GM12878 (cell line): ENCODE data around the gene ARHGEF33. TPM values are rescaled to one million over a fixed set of nuclear protein-coding genes. Genes with fewer than 3 reads are reported as not detected.

Source experiments
- ATAC-seq: fragments of 200-7000 bp; cut with Tn5 transposase; 3 replicates; pipeline ENCODE4 v1.9.1; 2020; ENCODE audit warnings: mild to moderate bottlenecking, moderate library complexity
- BruUV-seq: library from RNA; stranded (reverse); fragments of 400-500 nt; replicated peaks from 2 replicates; lab custom pipeline; 2021; lab: Mats Ljungman, UMichigan
- CTCF ChIA-PET: fragments of 300-600 bp; sonication (Branson Sonifier 250); formaldehyde crosslinking; extraction: SDS; loops from one replicate; lab custom pipeline; 2021; ENCODE audit warnings: inconsistent platforms; lab: Yijun Ruan, JAX
- POLR2A ChIA-PET: fragments of 350-600 bp; formaldehyde crosslinking; extraction: SDS; loops from one replicate; lab custom pipeline; 2021; ENCODE audit warnings: inconsistent platforms; lab: Charles Lee
- RAD21 ChIA-PET: fragments of 300-600 bp; sonication (Branson Sonifier 250); formaldehyde crosslinking; loops from one replicate; lab custom pipeline; 2023; ENCODE audit warnings: antibody characterized with exemption; ENCODE audit not compliant: unreplicated experiment; lab: Charles Lee
- SMC1A ChIA-PET: fragments of 300-600 bp; sonication (Branson Sonifier 250); formaldehyde crosslinking; loops from one replicate; lab custom pipeline; 2023; ENCODE audit not compliant: unreplicated experiment, uncharacterized antibody; lab: Charles Lee
- DNase-seq: peaks from one replicate; pipeline ENCODE4 v3.0.0-alpha.2; 2011; ENCODE audit warnings: low read depth, low spot score
- FAIRE-seq: peaks from 3 replicates; lab custom pipeline; 2011; peaks lifted over from hg19 to GRCh38; lab: Jason Lieb, UNC
- H2AFZ ChIP-seq: 2 replicates; pipeline ENCODE4 v1.6.0; 2011; ENCODE audit warnings: low read depth, low read length, control low read depth; ENCODE audit not compliant: control insufficient read depth
- H3K27ac ChIP-seq: 2 replicates; pipeline ENCODE4 v1.5.1; 2011; ENCODE audit warnings: control low read depth; ENCODE audit not compliant: control insufficient read depth, insufficient read depth
- H3K27me3 ChIP-seq, 2 experiments: replicated peaks in 1 of 2; 2 replicates each; pipeline versions ENCODE4 v1.6.0 to v1.6.1; 2011; ENCODE audit warnings: low read length in 1 of 2; ENCODE audit not compliant: control insufficient read depth in 2 of 2, insufficient read depth in 2 of 2
- H3K36me3 ChIP-seq, 2 experiments: 2 replicates each; pipeline ENCODE4 v1.5.1; 2011; ENCODE audit warnings: low read length in 1 of 2; ENCODE audit not compliant: control insufficient read depth in 2 of 2, insufficient read depth in 2 of 2
- H3K4me1 ChIP-seq: 2 replicates; pipeline ENCODE4 v1.6.1; 2011; ENCODE audit warnings: mild to moderate bottlenecking, low read length, moderate library complexity, mixed read lengths; ENCODE audit not compliant: control insufficient read depth, insufficient read depth
- H3K4me2 ChIP-seq: 2 replicates; pipeline ENCODE4 v1.6.0; 2011; ENCODE audit warnings: control low read depth; ENCODE audit not compliant: control insufficient read depth, insufficient read depth
- H3K4me3 ChIP-seq: fragments of 200-600 bp; sonication (generic); 2 replicates; pipeline ENCODE4 v1.5.1; 2016
- H3K79me2 ChIP-seq: 2 replicates; pipeline ENCODE4 v1.6.0; 2011; ENCODE audit warnings: low read length; ENCODE audit not compliant: control insufficient read depth, insufficient read depth
- H3K9ac ChIP-seq: 2 replicates; pipeline ENCODE4 v1.8.0; 2011; ENCODE audit warnings: low read length, control low read depth, mixed read lengths; ENCODE audit not compliant: control insufficient read depth, insufficient read depth
- H3K9me3 ChIP-seq: replicated peaks from 3 replicates; pipeline ENCODE4 v1.5.1; 2011; ENCODE audit warnings: mild to moderate bottlenecking, low read length; ENCODE audit not compliant: control insufficient read depth, insufficient read depth
- H4K20me1 ChIP-seq: 2 replicates; pipeline ENCODE4 v1.6.0; 2011; ENCODE audit not compliant: control insufficient read depth, insufficient read depth
- CHD4 ChIP-seq: fragments of 200-600 bp; sonication (generic); IDR thresholded peaks from 2 replicates; pipeline ENCODE4 v1.6.1; 2016; ENCODE audit warnings: mild to moderate bottlenecking
- CREB1 ChIP-seq: IDR thresholded peaks from 2 replicates; pipeline ENCODE4 v1.6.1; 2012; ENCODE audit warnings: low read depth, mild to moderate bottlenecking, inconsistent platforms
- EED ChIP-seq: sonication (generic); IDR thresholded peaks from 2 replicates; pipeline ENCODE4 v1.6.1; 2016; ENCODE audit warnings: antibody characterized with exemption, low read depth
- EGR1 ChIP-seq, 2 experiments: IDR thresholded peaks; 1 replicate in 1 of 2; 2 replicates in 1 of 2; pipeline ENCODE4 v1.6.1; 2011 to 2012; ENCODE audit warnings: low read depth in 2 of 2, low read length in 2 of 2, borderline replicate concordance in 1 of 2, mild to moderate bottlenecking in 1 of 2, moderate library complexity in 1 of 2
- IKZF1 ChIP-seq: fragments of 450-650 bp; conservative IDR thresholded peaks from 2 replicates; pipeline ENCODE4 v1.6.1; 2017; ENCODE audit warnings: antibody characterized with exemption, mild to moderate bottlenecking
- KLF5 ChIP-seq: fragments of 450-650 bp; IDR thresholded peaks from 2 replicates; pipeline ENCODE4 v1.6.1; 2014; ENCODE audit warnings: mild to moderate bottlenecking; ENCODE audit not compliant: partially characterized antibody
- MTA2 ChIP-seq: fragments of 450-650 bp; IDR thresholded peaks from 2 replicates; pipeline ENCODE4 v1.6.1; 2016; ENCODE audit warnings: low read depth, mild to moderate bottlenecking, moderate library complexity
- NFXL1 ChIP-seq: fragments of 450-650 bp; IDR thresholded peaks from 2 replicates; pipeline ENCODE4 v1.6.1; 2017; ENCODE audit warnings: antibody characterized with exemption, mild to moderate bottlenecking, borderline replicate concordance
- NR2C2 ChIP-seq: IDR thresholded peaks from 2 replicates; pipeline ENCODE4 v1.6.1; 2011; ENCODE audit warnings: borderline replicate concordance, low read depth; ENCODE audit not compliant: control insufficient read depth, insufficient read length
- PAX5 ChIP-seq: IDR thresholded peaks from 2 replicates; pipeline ENCODE4 v1.6.1; 2011; ENCODE audit warnings: low read depth, low read length, borderline replicate concordance
- RELA ChIP-seq: fragments of 450-650 bp; IDR thresholded peaks from 2 replicates; pipeline ENCODE4 v1.8.0; 2014; ENCODE audit warnings: borderline replicate concordance; ENCODE audit not compliant: partially characterized antibody
- RFX5 ChIP-seq: IDR thresholded peaks from 2 replicates; pipeline ENCODE4 v1.6.1; 2011; ENCODE audit warnings: low read depth, low read length, improper control_type of control experiment
- ZNF384 ChIP-seq: IDR thresholded peaks from 2 replicates; pipeline ENCODE4 v1.6.1; 2012; ENCODE audit warnings: low read depth, mild to moderate bottlenecking, low read length, improper control_type of control experiment, borderline replicate concordance
- WGBS: methylation state at CpG from one replicate; pipeline ENCODE4 v1.1.6; 2016; ENCODE audit warnings: low lambda C conversion rate; ENCODE audit not compliant: insufficient replicate concordance, insufficient coverage; ENCODE audit errors: missing lambda C conversion rate; 5-methylcytosine and 5-hydroxymethylcytosine counted together
- in situ Hi-C: fragments of 300-500 bp; cut with MboI; formaldehyde crosslinking; loops from 9 replicates; pipeline ENCODE4 v1.14.3; 2018; ENCODE audit warnings: mixed read lengths
- intact Hi-C: fragments of 100-400 bp; cut with micrococcal nuclease; formaldehyde crosslinking; loops from one replicate; pipeline ENCODE4 v1.14.2; 2022; ENCODE audit not compliant: unreplicated experiment
- polyA plus RNA-seq, 11 experiments: library from polyadenylated mRNA; depleted of rRNA in 4 of 11; unstranded in 6 of 11; stranded (reverse) in 5 of 11; fragments of >200 nt; fragmentation: Nextera tagmentation in 4 of 11; fragmentation: Illumina TruSeq in 1 of 11; extraction: Ambion mirVana in 4 of 11; extraction: Trizol in 1 of 11; gene quantifications; 1 replicate in 1 of 11; 2 replicates in 10 of 11; pipeline versions ENCODE4 v1.2.1 to v1.2.3, GENCODE V29; 2011 to 2016; ENCODE audit warnings: inconsistent platforms in 2 of 11, missing spikeins in 2 of 11, low read depth in 1 of 11
- total RNA-seq, 4 experiments: library from RNA; depleted of rRNA in 3 of 4; stranded (reverse); fragments of >200 nt in 3 of 4; fragmentation: Illumina TruSeq in 1 of 4; extraction: Trizol in 1 of 4; gene quantifications; 2 replicates each; pipeline versions ENCODE4 v1.2.1 to v1.2.3, GENCODE V29; 2013 to 2021
- TF ChIP-seq, protein P1 (sequence below): fragments of 450-650 bp; IDR thresholded peaks from 2 replicates; pipeline ENCODE4 v1.6.1; 2017; ENCODE audit warnings: low read depth, mild to moderate bottlenecking, moderate library complexity
- TF ChIP-seq, protein P2 (sequence below): fragments of 450-650 bp; IDR thresholded peaks from 2 replicates; pipeline ENCODE4 v1.6.1; 2016; ENCODE audit warnings: mild to moderate bottlenecking
- TF ChIP-seq, protein P3 (sequence below): IDR thresholded peaks from 2 replicates; pipeline ENCODE4 v1.6.1; 2012; ENCODE audit warnings: low read depth, low read length, improper control_type of control experiment

The ARHGEF33 gene
- total and polyA plus RNA-seq, 10 of the 15 experiments (the other 5 are each of a cell fraction or from before 2014, with no cell fraction given): 0.01 to 0.08 (median 0.05) TPM; not detected in 4

DNA sequence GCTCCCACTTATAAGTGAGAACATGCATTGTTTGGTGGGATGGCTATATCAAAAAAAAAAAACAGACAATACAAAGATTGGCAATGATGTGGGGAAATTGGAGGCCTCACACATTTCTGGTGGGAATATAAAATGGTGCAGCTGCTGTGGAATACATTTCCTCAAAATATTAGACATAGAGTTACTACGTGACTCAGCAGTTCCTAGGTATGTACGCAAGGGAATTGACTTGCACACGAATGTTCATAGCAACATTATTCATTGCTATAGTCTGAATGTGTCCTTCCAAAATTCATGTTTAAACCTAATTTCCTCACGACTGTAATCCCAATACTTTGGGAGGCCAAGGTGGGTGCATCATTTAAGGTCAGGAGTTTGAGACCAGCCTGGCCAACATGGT lies 2.3 kb upstream of the ARHGEF33 start:
- Histone ChIP-seq H3K9me3 (no peaks in the 10 kb centered on the region), H4K20me1 (no peaks in the 10 kb centered on the region), H3K4me2 (no peak overlapping the region), H3K36me3 (no peaks in the 10 kb centered on the region), H3K4me1 (no peaks in the 10 kb centered on the region), H3K27ac (no peak overlapping the region), H2AFZ (no peak overlapping the region), H3K4me3 (no peak overlapping the region), H3K27me3 (no peaks in the 10 kb centered on the region), H3K9ac (no peak overlapping the region), H3K79me2 (no peaks in the 10 kb centered on the region)
- BruUV-seq: no TSS peak
- in situ Hi-C loops: no loop called here
- 62% methylated on average over 4 of the region's 4 CpGs for WGBS
- ATAC-seq (no peak), FAIRE-seq (no peak), DNase-seq (no peak)
- SMC1A ChIA-PET: no interaction called here
- POLR2A ChIA-PET: no interaction called here
- intact Hi-C loops: no loop called here
- RAD21 ChIA-PET: no interaction called here
- TF ChIP-seq EED (no peak), NR2C2 (no peak), RELA (no peak), KLF5 (no peak), MTA2 (no peak)
- TF ChIP-seq, protein P1, sequence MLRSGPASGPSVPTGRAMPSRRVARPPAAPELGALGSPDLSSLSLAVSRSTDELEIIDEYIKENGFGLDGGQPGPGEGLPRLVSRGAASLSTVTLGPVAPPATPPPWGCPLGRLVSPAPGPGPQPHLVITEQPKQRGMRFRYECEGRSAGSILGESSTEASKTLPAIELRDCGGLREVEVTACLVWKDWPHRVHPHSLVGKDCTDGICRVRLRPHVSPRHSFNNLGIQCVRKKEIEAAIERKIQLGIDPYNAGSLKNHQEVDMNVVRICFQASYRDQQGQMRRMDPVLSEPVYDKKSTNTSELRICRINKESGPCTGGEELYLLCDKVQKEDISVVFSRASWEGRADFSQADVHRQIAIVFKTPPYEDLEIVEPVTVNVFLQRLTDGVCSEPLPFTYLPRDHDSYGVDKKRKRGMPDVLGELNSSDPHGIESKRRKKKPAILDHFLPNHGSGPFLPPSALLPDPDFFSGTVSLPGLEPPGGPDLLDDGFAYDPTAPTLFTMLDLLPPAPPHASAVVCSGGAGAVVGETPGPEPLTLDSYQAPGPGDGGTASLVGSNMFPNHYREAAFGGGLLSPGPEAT: no peak
- CTCF ChIA-PET: no interaction called here

DNA sequence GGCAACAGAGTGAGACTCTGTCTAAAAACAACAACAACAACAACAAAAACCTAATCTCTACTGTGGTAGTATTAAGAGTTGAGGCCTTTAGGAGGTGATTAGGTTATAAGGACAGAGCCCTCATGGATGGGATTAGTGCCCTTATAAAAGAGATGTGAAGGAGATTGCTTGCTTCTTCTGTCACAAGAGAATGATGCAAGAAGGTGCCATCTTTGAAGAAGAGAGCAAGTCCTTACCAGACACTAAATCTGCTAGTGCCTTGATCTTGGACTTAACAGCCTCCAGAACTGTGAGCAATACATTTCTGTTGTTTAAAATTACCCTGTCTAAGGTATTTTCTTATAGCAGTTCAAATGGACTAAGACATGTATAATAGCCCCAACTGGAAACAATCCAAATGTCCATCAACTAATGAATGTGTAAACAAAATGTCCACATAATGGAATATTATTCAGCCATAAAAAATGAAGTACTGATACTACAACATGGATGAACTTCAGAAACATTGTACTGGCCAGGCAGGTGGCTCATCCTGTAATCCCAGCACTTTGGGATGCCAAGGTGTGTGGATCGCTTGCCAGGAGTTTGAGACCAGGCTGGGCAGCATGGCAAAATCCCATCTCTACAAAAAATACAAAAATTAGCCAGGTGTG lies 1.6 kb upstream of the ARHGEF33 start:
- DNase-seq (no peak), ATAC-seq (no peak), FAIRE-seq (no peak)
- H3K79me2 ChIP-seq: no peaks in the 10 kb centered on the region
- H3K4me3 ChIP-seq: no peak overlapping the region
- SMC1A ChIA-PET: no interaction called here
- RAD21 ChIA-PET: no interaction called here
- H3K36me3 ChIP-seq: no peaks in the 10 kb centered on the region
- no peak overlapping the region for H3K4me2 ChIP-seq
- in situ Hi-C loops: no loop called here
- H3K9ac ChIP-seq: no peak overlapping the region
- H2AFZ ChIP-seq: no peak overlapping the region
- intact Hi-C loops: no loop called here
- H3K27me3 ChIP-seq: no peaks in the 10 kb centered on the region
- CTCF ChIA-PET: no interaction called here
- BruUV-seq: no TSS peak
- H3K27ac ChIP-seq: no peak overlapping the region
- H4K20me1 ChIP-seq: no peaks in the 10 kb centered on the region
- no peaks in the 10 kb centered on the region for H3K4me1 ChIP-seq
- no peaks in the 10 kb centered on the region for H3K9me3 ChIP-seq
- POLR2A ChIA-PET: no interaction called here
- WGBS: 79% methylated on average over 1 of the region's 1 CpG
- TF ChIP-seq PAX5 (no peak), IKZF1 (no peak), RFX5 (no peak), ZNF384 (no peak), NFXL1 (no peak), EGR1 (IDR thresholded peaks at IDR 0.05; ENCODE audit: borderline replicate concordance in 1 of 2, low read depth in 2 of 2, low read length in 2 of 2) (no peak), CHD4 (no peak), NR2C2 (no peak), CREB1 (no peak)
- TF ChIP-seq, protein P2, sequence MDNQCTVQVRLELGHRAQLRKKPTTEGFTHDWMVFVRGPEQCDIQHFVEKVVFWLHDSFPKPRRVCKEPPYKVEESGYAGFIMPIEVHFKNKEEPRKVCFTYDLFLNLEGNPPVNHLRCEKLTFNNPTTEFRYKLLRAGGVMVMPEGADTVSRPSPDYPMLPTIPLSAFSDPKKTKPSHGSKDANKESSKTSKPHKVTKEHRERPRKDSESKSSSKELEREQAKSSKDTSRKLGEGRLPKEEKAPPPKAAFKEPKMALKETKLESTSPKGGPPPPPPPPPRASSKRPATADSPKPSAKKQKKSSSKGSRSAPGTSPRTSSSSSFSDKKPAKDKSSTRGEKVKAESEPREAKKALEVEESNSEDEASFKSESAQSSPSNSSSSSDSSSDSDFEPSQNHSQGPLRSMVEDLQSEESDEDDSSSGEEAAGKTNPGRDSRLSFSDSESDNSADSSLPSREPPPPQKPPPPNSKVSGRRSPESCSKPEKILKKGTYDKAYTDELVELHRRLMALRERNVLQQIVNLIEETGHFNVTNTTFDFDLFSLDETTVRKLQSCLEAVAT: no peak
- TF ChIP-seq, protein P3, sequence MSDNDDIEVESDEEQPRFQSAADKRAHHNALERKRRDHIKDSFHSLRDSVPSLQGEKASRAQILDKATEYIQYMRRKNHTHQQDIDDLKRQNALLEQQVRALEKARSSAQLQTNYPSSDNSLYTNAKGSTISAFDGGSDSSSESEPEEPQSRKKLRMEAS: no peak
